B cell (primary cell): Measurements from ENCODE around the gene ARAF.
"Not testable (repeated sequence)": the region's sequence is repeated elsewhere in the genome, so short reads cannot be mapped to it uniquely, and the experiment has no call there.

ENCODE experiments used
- EZH2 ChIP-seq: IDR thresholded peaks from 2 replicates; pipeline ENCODE4 v1.6.1; 2012; ENCODE audit warnings: borderline replicate concordance, low read depth, mild to moderate bottlenecking, moderate library complexity, low read length; ENCODE audit not compliant: insufficient read depth, poor library complexity, severe bottlenecking
- TF ChIP-seq, protein P1 (sequence below): fragments of 200-600 bp; IDR thresholded peaks from one replicate; pipeline ENCODE4 v1.8.0; 2022; ENCODE audit warnings: antibody characterized with exemption, mild to moderate bottlenecking

- TF ChIP-seq, protein P1, sequence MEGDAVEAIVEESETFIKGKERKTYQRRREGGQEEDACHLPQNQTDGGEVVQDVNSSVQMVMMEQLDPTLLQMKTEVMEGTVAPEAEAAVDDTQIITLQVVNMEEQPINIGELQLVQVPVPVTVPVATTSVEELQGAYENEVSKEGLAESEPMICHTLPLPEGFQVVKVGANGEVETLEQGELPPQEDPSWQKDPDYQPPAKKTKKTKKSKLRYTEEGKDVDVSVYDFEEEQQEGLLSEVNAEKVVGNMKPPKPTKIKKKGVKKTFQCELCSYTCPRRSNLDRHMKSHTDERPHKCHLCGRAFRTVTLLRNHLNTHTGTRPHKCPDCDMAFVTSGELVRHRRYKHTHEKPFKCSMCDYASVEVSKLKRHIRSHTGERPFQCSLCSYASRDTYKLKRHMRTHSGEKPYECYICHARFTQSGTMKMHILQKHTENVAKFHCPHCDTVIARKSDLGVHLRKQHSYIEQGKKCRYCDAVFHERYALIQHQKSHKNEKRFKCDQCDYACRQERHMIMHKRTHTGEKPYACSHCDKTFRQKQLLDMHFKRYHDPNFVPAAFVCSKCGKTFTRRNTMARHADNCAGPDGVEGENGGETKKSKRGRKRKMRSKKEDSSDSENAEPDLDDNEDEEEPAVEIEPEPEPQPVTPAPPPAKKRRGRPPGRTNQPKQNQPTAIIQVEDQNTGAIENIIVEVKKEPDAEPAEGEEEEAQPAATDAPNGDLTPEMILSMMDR, result not testable (repeated sequence)
- not testable (repeated sequence) for TF ChIP-seq EZH2
Measured at GRCh38 chrX:47513034-47513965, 47.7 kb upstream of the ARAF start.
